ENCODE data around the gene EPHA5. TPM values are rescaled to one million over a fixed set of nuclear protein-coding genes. Genes with fewer than 3 reads are reported as not detected.
"Not testable (repeated sequence)": the region's sequence is repeated elsewhere in the genome, so short reads cannot be mapped to it uniquely, and the experiment has no call there.

EPHA5 gene
- total RNA-seq, 2 experiments from 2014 or later: not detected

GRCh38 chr4:65311120-65311519, 359.2 kb downstream of the EPHA5 start:
- Mint-ChIP-seq H3K27me3 (ENCODE audit: low read depth) (no peaks in the 10 kb centered on the region), H3K9me3 (no peaks in the 10 kb centered on the region), H3K27ac (no peak overlapping the region), H3K4me3 (no peak overlapping the region), H3K36me3 (ENCODE audit: low read depth) (no peaks in the 10 kb centered on the region), H3K4me1 (ENCODE audit: low read depth) (no peaks in the 10 kb centered on the region)
- intact Hi-C loops (cut with micrococcal nuclease): no loop called here
- DNase-seq: no peak
- CTCF ChIA-PET: no interaction called here

GRCh38 chr4:65310586-65310985, 359.7 kb downstream of the EPHA5 start:
- no peaks in the 10 kb centered on the region for H3K9me3 Mint-ChIP-seq
- no peaks in the 10 kb centered on the region for H3K27me3 Mint-ChIP-seq (ENCODE audit: low read depth)
- no peak for DNase-seq
- no peak overlapping the region for H3K4me3 Mint-ChIP-seq
- H3K27ac Mint-ChIP-seq: no peak overlapping the region
- intact Hi-C loops (cut with micrococcal nuclease): no loop called here
- CTCF ChIA-PET: no interaction called here
- no peaks in the 10 kb centered on the region for H3K4me1 Mint-ChIP-seq (ENCODE audit: low read depth)
- H3K36me3 Mint-ChIP-seq (ENCODE audit: low read depth): no peaks in the 10 kb centered on the region

DNA sequence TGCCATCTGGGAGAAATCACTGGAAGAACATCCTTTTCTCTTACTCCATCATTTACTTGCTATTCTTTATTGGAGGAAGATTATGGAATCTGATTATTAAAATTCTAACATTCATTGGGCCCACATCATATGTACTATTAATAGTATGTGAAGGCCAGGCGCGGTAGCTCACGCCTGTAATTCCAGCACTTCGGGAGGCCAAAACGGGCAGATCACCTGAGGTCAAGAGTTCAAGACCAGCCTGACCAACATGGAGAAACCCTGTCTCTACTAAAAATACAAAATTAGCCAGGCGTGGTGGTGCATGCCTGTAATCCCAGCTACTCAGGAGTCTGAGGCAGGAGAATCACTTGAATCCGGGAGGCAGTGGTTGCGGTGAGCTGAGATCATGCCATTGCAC, 361.7 kb downstream of the EPHA5 start:
- DNase-seq; H3K9me3 Mint-ChIP-seq; H3K4me1 Mint-ChIP-seq (ENCODE audit: low read depth); H3K36me3 Mint-ChIP-seq (ENCODE audit: low read depth); H3K27ac Mint-ChIP-seq; H3K27me3 Mint-ChIP-seq (ENCODE audit: low read depth); intact Hi-C loops (cut with micrococcal nuclease); H3K4me3 Mint-ChIP-seq: not testable (repeated sequence)
- CTCF ChIA-PET: interaction anchor here (0.7 kb wide), 1 partner anchor 538 kb away, joined by 3 read pairs; no protein-coding TSS in a partner anchor

DNA sequence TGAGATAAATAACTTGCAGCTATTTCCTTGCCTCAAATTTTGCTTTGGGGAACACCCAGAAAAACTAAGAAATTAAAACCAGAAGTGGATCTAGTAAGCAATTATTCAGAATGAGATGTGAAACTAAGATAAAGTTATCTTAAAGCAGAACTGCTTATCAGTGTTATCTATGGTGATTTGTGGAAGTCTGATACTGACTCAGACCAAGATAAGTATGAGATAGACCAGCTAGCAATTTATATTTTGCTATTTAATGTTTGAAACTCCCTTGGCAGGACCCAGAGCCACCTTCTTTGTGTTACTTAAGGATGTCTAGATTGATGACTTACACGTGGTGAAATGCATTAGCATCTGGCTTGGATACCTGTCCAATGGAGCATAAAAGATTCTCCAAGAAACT, 368.1 kb downstream of the EPHA5 start:
- Mint-ChIP-seq H3K9me3 (peaks cover 2% of the 10 kb centered on the region), H3K4me3 (no peak overlapping the region), H3K27ac (no peak overlapping the region), H3K27me3 (ENCODE audit: low read depth) (no peaks in the 10 kb centered on the region), H3K36me3 (ENCODE audit: low read depth) (no peaks in the 10 kb centered on the region), H3K4me1 (ENCODE audit: low read depth) (no peaks in the 10 kb centered on the region)
- no peak for DNase-seq
- CTCF ChIA-PET: no interaction called here
- intact Hi-C loops (cut with micrococcal nuclease): no loop called here

DNA sequence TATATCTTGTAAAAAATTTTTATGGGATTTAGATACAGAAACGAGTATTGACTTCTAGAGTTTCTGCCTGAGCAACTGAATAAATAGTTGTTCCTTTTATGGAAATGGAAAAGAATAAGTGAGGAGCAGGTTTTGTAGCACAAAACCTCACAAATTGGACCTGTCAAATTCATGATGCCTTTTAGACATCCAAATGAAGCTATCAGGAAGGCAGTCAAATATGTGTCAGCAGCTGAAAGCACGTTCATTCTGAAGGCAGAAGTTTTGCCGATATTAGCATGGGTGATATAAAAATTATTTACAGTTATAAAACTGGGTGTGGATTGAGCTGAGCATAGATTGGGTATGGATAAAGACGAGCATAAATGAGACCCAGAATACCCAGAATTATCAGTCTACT, 374.0 kb downstream of the EPHA5 start:
- Mint-ChIP-seq H3K4me1 (ENCODE audit: low read depth) (no peaks in the 10 kb centered on the region), H3K4me3 (no peak overlapping the region), H3K36me3 (ENCODE audit: low read depth) (no peaks in the 10 kb centered on the region), H3K9me3 (peaks cover 8% of the 10 kb centered on the region), H3K27ac (no peak overlapping the region), H3K27me3 (ENCODE audit: low read depth) (no peaks in the 10 kb centered on the region)
- CTCF ChIA-PET: no interaction called here
- intact Hi-C loops (cut with micrococcal nuclease): no loop called here
- DNase-seq: no peak

- CTCF ChIA-PET: no interaction called here
- H3K27me3 Mint-ChIP-seq (ENCODE audit: low read depth): no peaks in the 10 kb centered on the region
- no peak overlapping the region for H3K27ac Mint-ChIP-seq
- intact Hi-C loops (cut with micrococcal nuclease): no loop called here
- H3K36me3 Mint-ChIP-seq (ENCODE audit: low read depth): no peaks in the 10 kb centered on the region
- H3K4me3 Mint-ChIP-seq: no peak overlapping the region
- H3K4me1 Mint-ChIP-seq (ENCODE audit: low read depth): no peaks in the 10 kb centered on the region
- peaks cover 10% of the 10 kb centered on the region for H3K9me3 Mint-ChIP-seq
- no peak for DNase-seq
Observed at GRCh38 chr4:65287071-65287470, 383.2 kb downstream of the EPHA5 start.
